ENCODE data around the gene EYS.

DNA sequence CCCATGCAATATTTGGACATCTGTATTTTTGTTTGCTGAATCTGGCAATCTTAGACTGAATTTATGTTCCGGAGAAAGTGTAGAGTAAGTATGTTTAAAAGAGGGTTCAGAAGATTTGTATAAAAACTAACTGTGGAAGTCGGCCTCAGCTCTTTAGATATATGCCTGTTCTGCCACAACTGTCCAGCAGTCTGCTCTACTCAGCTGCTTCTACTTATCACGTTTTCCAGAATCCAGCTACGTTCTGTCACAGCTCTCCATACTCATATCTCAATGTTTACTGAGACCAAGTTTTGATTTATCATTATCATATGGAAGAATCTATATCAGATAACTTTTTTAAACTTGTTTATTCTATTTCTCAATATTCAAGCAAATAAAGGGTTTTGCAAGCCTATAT is 721.3 kb downstream of the EYS start:
- TF ChIP-seq, protein P1, sequence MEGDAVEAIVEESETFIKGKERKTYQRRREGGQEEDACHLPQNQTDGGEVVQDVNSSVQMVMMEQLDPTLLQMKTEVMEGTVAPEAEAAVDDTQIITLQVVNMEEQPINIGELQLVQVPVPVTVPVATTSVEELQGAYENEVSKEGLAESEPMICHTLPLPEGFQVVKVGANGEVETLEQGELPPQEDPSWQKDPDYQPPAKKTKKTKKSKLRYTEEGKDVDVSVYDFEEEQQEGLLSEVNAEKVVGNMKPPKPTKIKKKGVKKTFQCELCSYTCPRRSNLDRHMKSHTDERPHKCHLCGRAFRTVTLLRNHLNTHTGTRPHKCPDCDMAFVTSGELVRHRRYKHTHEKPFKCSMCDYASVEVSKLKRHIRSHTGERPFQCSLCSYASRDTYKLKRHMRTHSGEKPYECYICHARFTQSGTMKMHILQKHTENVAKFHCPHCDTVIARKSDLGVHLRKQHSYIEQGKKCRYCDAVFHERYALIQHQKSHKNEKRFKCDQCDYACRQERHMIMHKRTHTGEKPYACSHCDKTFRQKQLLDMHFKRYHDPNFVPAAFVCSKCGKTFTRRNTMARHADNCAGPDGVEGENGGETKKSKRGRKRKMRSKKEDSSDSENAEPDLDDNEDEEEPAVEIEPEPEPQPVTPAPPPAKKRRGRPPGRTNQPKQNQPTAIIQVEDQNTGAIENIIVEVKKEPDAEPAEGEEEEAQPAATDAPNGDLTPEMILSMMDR (IDR thresholded peaks at IDR 0.05; ENCODE audit: low read depth, low read length) = no peak
- no peak for TF ChIP-seq POLR2A (IDR thresholded peaks at IDR 0.05; ENCODE audit: extremely low read depth, insufficient read length)
